ENCODE results near the gene UFM1. TPM values are rescaled to one million over a fixed set of nuclear protein-coding genes. Genes with fewer than 3 reads are reported as not detected.

Gene UFM1
- polyA plus RNA-seq, 1 donor from 2014 or later, result 158 TPM

DNA sequence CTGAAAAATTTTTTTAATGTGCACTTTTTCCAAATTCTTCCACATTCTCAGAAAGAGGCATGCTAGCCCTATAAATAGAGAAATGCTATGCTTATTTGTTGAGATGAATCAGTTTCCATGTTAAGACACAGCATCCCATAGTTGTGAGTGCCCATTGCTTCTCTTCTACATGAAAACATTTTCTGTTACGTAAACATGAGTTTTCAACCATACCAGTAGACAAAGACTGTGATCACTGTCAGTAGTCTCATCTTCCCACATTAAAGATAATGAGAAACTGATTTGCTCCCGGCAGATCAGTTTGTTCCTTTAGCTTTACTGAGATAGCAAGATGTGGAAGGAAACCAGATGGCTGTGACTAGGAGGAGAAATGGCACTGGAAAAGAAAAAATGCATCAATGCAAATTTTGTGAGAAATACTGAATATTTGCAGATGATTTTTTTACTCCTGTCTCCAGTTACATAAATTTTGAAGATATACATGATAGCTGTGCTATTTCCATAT lies 45.8 kb upstream of the UFM1 start:
- Histone ChIP-seq H3K4me3 (ENCODE audit: low read length) (no peak overlapping the region), H3K27ac (ENCODE audit: low read length) (no peak overlapping the region), H3K9me3 (ENCODE audit: low read length) (no peaks in the 10 kb centered on the region), H2AFZ (ENCODE audit: low read depth, low read length) (no peak overlapping the region), H3K4me2 (ENCODE audit: low read length) (no peak overlapping the region), H3K9me2 (ENCODE audit: insufficient read depth, low read length) (no peaks in the 10 kb centered on the region), H3K9ac (ENCODE audit: low read length) (no peak overlapping the region), H3K36me3 (ENCODE audit: insufficient read depth, low read length) (no peaks in the 10 kb centered on the region), H3K79me2 (replicated peaks; ENCODE audit: insufficient read depth, low read length) (no peaks in the 10 kb centered on the region), H4K20me1 (ENCODE audit: insufficient read depth) (no peaks in the 10 kb centered on the region), H3F3A (ENCODE audit: insufficient read depth, low read length, poor library complexity, severe bottlenecking) (no peaks in the 10 kb centered on the region), H3K27me3 (ENCODE audit: insufficient read depth, low read depth, low read length) (no peaks in the 10 kb centered on the region)
- TF ChIP-seq EZH2 (IDR thresholded peaks at IDR 0.05; ENCODE audit: borderline replicate concordance, insufficient read depth, low read length, poor library complexity, severe bottlenecking) (no peak), SMC3 (conservative IDR thresholded peaks at IDR 0.05; ENCODE audit: poor library complexity) (no peak), CTCF (IDR thresholded peaks at IDR 0.05; ENCODE audit: poor library complexity, severe bottlenecking) (no peak), RAD21 (conservative IDR thresholded peaks at IDR 0.05) (no peak), MXI1 (conservative IDR thresholded peaks at IDR 0.05; ENCODE audit: poor library complexity, severe bottlenecking) (no peak), TAF1 (IDR thresholded peaks at IDR 0.05; ENCODE audit: low read depth) (no peak), POLR2AphosphoS5 (IDR thresholded peaks at IDR 0.05) (no peak), EP300 (conservative IDR thresholded peaks at IDR 0.05; ENCODE audit: poor library complexity, severe bottlenecking) (no peak)
- TF ChIP-seq, protein P1, sequence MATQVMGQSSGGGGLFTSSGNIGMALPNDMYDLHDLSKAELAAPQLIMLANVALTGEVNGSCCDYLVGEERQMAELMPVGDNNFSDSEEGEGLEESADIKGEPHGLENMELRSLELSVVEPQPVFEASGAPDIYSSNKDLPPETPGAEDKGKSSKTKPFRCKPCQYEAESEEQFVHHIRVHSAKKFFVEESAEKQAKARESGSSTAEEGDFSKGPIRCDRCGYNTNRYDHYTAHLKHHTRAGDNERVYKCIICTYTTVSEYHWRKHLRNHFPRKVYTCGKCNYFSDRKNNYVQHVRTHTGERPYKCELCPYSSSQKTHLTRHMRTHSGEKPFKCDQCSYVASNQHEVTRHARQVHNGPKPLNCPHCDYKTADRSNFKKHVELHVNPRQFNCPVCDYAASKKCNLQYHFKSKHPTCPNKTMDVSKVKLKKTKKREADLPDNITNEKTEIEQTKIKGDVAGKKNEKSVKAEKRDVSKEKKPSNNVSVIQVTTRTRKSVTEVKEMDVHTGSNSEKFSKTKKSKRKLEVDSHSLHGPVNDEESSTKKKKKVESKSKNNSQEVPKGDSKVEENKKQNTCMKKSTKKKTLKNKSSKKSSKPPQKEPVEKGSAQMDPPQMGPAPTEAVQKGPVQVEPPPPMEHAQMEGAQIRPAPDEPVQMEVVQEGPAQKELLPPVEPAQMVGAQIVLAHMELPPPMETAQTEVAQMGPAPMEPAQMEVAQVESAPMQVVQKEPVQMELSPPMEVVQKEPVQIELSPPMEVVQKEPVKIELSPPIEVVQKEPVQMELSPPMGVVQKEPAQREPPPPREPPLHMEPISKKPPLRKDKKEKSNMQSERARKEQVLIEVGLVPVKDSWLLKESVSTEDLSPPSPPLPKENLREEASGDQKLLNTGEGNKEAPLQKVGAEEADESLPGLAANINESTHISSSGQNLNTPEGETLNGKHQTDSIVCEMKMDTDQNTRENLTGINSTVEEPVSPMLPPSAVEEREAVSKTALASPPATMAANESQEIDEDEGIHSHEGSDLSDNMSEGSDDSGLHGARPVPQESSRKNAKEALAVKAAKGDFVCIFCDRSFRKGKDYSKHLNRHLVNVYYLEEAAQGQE (IDR thresholded peaks at IDR 0.05; ENCODE audit: borderline replicate concordance), result no peak

GRCh38 chr13:38308736-38309135 lies 40.9 kb upstream of the UFM1 start:
- Histone ChIP-seq H3F3A (ENCODE audit: insufficient read depth, low read length, poor library complexity, severe bottlenecking) (no peaks in the 10 kb centered on the region), H4K20me1 (ENCODE audit: insufficient read depth) (no peaks in the 10 kb centered on the region), H3K4me3 (ENCODE audit: low read length) (no peak overlapping the region), H3K36me3 (ENCODE audit: insufficient read depth, low read length) (no peaks in the 10 kb centered on the region), H3K4me2 (ENCODE audit: low read length) (no peak overlapping the region), H3K27me3 (ENCODE audit: insufficient read depth, low read depth, low read length) (no peaks in the 10 kb centered on the region), H3K9me2 (ENCODE audit: insufficient read depth, low read length) (no peaks in the 10 kb centered on the region), H3K79me2 (replicated peaks; ENCODE audit: insufficient read depth, low read length) (no peaks in the 10 kb centered on the region), H3K9ac (ENCODE audit: low read length) (no peak overlapping the region), H3K27ac (ENCODE audit: low read length) (no peak overlapping the region), H2AFZ (ENCODE audit: low read depth, low read length) (no peak overlapping the region), H3K9me3 (ENCODE audit: low read length) (no peaks in the 10 kb centered on the region)
- TF ChIP-seq EZH2 (IDR thresholded peaks at IDR 0.05; ENCODE audit: borderline replicate concordance, insufficient read depth, low read length, poor library complexity, severe bottlenecking) (no peak), POLR2AphosphoS5 (IDR thresholded peaks at IDR 0.05) (no peak), CTCF (IDR thresholded peaks at IDR 0.05; ENCODE audit: poor library complexity, severe bottlenecking) (no peak), MXI1 (conservative IDR thresholded peaks at IDR 0.05; ENCODE audit: poor library complexity, severe bottlenecking) (no peak), SMC3 (conservative IDR thresholded peaks at IDR 0.05; ENCODE audit: poor library complexity) (no peak), TAF1 (IDR thresholded peaks at IDR 0.05; ENCODE audit: low read depth) (no peak), RAD21 (conservative IDR thresholded peaks at IDR 0.05) (no peak), EP300 (conservative IDR thresholded peaks at IDR 0.05; ENCODE audit: poor library complexity, severe bottlenecking) (no peak)
- TF ChIP-seq, protein P1 (IDR thresholded peaks at IDR 0.05; ENCODE audit: borderline replicate concordance), result no peak
